HuH-7.5 (cell line): ENCODE data around the gene ST3GAL3.

Source experiments
- DNase-seq: peaks from one replicate; pipeline ENCODE4 v3.0.0; 2011; ENCODE audit warnings: low spot score

Gene ST3GAL3

DNA sequence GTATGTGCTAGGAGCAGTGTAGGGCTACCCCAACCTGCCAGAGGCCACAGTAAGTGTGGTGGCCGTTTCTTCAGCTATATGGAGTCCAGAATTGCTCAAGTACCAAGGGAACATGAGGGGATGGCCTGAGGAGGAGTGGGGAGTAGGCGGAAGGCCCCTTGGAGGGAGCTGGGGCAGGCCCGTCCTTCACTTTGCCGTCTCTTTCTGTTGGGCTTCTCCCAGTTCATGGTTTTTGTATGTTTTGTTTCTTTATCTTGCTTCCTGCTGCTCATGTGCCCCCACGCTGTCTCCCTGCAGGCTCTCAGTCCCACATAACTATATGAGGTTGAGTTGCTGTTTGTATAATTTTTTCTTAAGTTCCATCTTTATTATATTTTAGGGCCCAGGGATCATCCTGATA is 256.6 kb downstream of the ST3GAL3 start:
- no peak for DNase-seq

GRCh38 chr1:43965316-43965715 is 258.0 kb downstream of the ST3GAL3 start:
- DNase-seq, result no peak

DNA sequence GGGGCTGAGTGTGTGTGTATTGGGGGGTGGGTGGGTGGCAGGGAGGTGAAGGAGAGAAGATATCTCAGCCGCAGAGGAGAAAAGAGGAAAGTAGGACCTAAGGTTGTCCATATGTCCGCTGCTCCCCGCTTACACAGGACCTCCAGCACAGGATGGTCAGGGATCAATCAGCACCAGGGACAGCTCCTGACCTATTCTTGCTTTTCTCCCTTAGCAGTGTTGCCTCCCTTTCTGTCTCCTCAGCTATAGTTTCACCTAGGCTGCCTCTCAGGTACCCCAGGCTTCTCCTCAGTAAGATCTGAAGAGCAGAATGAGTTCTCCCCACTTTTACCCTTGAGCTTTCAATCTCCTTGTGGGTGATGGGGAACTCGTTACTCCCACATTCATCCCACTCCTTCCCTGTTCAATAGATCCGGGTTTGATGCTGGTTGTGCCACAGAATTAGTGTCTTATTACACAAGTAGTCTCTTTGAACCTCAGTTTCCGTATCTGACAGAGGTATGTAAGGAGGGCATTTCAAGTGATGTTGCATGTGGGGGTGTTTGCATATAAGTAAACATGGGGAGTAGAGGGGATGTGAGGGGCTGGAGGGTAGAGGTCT is 261.1 kb downstream of the ST3GAL3 start:
- no peak for DNase-seq

- DNase-seq, result no peak
These were observed 262.0 kb downstream of the ST3GAL3 start for GRCh38 chr1:43969416-43969745.

DNA sequence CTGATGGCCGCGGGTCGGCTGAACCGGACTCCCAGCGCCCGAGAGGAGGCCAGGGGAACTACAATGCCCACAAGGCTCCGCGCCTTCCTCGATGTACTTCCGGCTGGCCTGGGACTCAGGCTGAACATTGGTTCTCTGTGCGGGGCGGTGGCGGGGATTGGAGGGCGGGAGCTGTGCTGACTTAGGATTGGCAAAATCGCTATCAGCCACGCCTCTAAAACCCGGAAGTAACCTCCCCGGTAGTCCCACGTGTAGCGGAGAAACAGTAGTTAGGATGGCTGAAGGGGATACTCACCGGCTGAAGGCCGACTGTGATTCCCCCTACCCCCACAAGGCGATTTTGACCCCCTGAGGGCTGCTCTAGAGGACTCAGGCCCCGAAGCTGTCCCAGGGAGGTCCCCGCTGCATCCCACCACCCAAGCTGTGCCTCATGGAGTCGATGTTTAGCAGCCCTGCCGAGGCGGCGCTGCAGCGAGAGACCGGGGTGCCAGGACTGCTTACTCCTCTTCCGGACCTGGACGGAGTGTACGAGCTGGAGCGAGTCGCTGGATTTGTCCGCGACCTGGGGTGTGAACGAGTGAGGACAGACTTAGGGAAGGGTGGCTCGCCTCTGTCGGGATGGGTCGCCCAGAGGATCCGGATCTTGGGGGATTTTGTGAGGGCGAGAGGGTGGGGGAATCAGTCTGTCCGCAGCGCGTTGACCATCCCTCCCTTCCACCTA is 262.6 kb downstream of the ST3GAL3 start, which contains the start of gene DPH2:
TSS of gene DPH2 (plus strand) at position 265 of the 721 bp plus-strand sequence. CDS start at position 431, 166 bp downstream.
- peak; percentile 99 for DNase-seq

- no peak for DNase-seq
These were observed 263.2 kb downstream of the ST3GAL3 start for GRCh38 chr1:43970502-43970901.

DNA sequence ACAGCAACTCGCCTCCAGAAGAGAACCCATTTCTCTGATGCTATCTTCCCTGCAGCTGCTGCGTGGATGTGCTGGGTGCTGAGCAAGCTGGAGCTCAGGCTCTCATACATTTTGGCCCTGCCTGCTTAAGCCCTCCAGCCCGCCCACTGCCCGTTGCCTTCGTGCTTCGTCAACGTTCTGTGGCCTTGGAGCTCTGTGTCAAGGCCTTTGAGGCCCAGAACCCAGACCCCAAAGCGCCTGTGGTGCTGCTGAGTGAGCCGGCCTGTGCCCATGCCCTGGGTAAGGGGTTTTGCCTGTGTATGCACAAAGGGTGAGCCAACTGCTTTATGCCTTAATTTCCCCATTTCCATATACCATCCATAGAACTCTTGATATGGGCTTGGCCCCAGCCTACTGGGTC is 263.6 kb downstream of the ST3GAL3 start:
- DNase-seq, result no peak

DNA sequence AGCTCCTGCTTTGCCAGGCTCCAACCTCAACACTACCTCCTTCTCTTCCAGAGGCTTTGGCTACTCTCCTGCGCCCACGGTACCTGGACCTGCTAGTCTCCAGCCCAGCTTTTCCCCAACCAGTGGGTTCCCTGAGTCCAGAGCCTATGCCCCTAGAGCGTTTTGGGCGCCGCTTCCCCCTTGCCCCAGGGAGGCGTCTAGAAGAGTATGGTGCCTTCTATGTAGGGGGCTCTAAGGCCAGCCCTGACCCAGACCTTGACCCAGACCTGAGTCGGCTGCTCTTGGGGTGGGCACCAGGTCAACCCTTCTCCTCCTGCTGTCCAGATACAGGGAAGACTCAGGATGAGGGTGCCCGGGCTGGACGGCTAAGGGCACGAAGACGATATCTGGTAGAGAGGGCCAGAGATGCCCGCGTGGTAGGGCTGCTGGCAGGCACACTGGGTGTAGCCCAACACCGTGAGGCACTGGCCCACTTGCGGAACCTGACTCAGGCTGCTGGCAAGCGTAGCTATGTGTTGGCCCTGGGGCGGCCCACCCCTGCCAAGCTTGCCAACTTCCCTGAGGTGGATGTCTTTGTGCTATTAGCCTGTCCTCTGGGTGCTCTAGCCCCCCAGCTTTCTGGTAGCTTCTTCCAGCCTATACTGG is 264.1 kb downstream of the ST3GAL3 start:
- DNase-seq, result no peak

DNA sequence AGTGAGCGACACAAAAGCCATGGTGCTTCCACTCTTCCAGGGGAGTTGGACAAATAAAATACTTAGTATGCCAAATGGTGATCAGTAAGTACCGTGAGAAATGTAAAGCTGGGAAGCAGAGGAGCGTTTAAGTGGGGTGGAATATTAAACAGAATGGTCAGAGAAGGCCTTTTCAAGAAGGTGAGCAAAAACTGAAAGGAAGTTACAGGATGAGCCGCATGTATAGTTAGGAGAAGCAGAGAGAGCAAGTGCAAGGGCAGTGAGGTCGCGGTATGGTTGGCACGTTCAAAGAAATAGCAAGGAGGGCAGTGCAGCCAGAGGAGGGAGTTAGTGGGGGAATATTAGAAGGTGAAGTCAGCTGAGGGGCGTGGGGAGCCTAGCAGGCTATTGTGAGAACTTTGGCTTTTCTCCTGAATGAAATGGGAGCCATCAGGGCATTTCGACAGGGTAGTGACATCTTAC is 266.7 kb downstream of the ST3GAL3 start:
- DNase-seq, result no peak

DNA sequence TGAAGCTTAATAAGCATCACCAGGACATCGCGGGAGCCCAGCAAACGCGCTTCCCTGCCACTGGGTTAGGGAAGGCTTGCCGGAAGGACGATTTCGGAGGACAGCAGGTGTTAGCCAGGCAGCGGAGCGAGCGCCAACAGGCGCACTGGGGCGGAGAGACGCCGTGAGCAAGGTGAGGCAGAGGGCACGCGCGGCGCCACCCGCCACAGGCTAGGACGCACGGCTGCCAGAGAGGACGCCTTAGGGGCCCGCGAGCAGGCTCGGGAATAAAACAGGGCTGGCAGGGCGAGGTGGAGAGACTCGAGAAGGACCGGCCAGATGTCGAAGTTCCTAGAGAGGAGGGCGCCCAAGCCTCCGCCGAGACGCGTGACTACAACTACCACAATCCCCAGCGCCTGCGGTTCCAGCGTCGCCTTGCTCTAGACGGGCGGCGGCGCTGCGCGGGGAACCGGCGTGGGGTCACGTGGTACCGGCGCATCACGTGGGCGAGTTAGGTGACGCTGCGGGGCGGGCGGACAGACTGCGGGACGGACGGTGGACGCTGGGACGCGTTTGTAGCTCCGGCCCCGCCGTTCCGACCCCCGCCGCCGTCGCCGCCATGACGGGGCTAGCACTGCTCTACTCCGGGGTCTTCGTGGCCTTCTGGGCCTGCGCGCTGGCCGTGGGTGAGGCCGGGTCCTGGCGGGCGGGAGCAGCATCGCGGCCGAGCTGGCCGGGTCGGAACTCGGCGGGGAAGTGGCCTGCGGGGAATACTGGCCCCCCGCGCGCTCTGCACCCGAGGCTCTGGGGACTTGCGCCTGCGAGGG is 267.3 kb downstream of the ST3GAL3 start, which contains the start of gene ATP6V0B:
TSS of gene ATP6V0B (plus strand) at position 518 of the 806 bp plus-strand sequence. CDS start at position 599, 81 bp downstream.
- DNase-seq, result peak; percentile 97

DNA sequence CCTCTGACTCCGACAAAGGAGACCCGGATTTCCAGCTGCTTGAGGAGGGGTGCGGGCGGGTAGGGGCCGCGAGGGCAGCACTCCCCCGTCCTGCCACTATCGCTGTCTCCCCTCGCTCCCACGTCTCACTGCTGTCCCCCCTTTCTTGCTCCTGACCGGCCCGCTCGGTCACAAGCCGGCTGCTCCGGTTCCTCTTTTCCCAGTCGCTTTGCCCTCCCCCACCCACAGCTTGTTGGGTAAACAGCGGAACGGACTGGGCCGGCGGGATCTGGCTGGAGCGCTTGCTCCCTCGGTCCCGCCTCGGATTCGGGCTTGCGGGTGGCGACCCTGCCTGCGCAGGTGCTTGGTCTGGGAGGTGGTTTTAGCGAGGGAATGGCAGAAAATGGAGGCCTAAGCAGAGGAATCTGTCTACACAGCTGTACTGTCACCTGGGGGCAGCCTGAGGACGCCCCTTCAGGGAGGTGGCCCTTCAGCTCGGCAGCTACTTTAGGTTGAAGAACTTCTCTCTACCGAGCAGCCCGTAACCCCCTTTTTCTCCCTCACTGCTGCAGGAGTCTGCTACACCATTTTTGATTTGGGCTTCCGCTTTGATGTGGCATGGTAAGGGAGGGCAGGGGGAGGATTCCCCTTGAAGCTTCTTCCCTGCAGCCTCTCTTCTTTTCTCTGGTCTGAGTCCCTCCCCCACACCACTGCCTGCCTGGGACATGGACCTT is 268.1 kb downstream of the ST3GAL3 start:
- no peak for DNase-seq

GRCh38 chr1:43976045-43976444 is 268.7 kb downstream of the ST3GAL3 start:
- no peak for DNase-seq

DNA sequence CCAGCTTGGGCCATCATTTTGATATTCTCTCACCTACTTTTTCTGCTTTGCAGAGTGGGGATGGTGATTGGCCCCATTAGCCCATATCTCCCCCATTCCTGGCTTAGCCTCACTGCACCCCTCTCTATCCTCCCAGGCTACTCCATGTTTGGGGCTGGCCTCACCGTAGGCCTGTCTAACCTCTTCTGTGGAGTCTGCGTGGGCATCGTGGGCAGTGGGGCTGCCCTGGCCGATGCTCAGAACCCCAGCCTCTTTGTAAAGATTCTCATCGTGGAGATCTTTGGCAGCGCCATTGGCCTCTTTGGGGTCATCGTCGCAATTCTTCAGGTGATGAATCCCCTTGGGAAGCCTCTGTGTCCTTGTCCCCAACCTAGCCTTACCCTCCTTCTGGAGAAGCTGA is 269.6 kb downstream of the ST3GAL3 start:
- DNase-seq, result no peak

GRCh38 chr1:43977376-43978263 is 270.3 kb downstream of the ST3GAL3 start:
- no peak for DNase-seq

DNA sequence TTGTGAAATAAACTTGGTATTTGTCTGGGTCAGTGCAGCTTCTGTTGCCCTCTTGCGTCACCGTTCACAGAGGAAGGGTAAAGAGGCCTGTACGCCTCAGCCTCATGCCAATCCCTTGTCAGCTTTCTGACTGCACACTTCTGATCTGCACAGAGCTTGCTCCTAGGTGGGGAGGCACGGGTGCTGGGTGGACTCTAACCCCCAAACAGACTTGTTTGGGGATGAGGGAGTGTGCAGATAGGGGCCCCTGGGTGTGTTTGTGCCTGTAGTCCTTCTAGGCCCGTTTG is 270.9 kb downstream of the ST3GAL3 start:
- DNase-seq, result no peak

GRCh38 chr1:43978551-43979260 is 271.4 kb downstream of the ST3GAL3 start, which contains the start of gene B4GALT2:
TSS of gene B4GALT2 (plus strand) at chr1:43979210. CDS start at chr1:43981161, 1,951 bp downstream.
- DNase-seq, result peak; percentile 90

GRCh38 chr1:43979261-43979527 is 271.9 kb downstream of the ST3GAL3 start:
- DNase-seq, result no peak

DNA sequence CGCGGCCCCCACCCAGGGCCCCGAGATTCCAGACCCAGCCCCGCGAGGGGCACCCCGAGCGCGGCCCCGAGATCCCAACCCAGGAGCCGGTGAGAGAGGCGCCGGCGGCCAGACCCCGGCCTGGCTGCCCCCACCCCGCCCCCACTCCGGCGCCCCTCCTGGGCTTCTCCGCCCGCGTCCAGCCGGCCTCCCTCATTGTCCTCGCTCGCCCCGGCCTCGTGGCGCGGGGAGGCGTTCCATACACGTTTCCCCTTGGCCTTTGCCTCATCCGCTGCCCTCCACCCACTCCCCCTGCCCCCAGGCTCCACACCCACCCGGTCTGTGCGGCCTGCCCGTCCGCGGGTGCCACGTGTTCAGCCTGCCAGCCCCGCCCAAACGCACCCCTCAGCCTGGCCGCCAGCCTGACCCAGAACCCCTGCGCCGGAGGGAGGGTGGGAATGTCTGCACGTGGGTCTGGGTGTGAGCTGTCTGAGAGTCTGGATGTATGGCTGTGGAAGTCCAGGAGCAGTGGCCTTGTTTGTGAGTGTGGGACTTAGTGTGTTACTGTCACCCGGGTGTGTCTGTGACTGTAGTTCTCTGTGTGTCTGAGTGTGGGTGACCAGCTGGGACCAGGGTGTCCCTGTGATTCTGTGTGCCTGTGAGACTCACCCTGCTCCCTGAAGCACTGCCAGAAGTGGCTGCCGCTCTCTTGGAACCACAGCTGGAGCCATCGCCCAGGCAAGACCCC is 272.4 kb downstream of the ST3GAL3 start:
- DNase-seq, result peak; percentile 86

- DNase-seq, result no peak
These were observed 273.2 kb downstream of the ST3GAL3 start for GRCh38 chr1:43980255-43981134.
